ENCODE data around the gene TRUB2. TPM values are rescaled to one million over a fixed set of nuclear protein-coding genes. Genes with fewer than 3 reads are reported as not detected.

Gene TRUB2
- total RNA-seq, 1 experiment from 2014 or later, result 34.1 TPM

GRCh38 chr9:128349772-128350171 lies 27.5 kb upstream of the TRUB2 start:
- CTCF ChIA-PET, result interaction anchor here (0.6 kb wide), 1 partner anchor 13 kb away, joined by 5 read pairs; no protein-coding TSS in a partner anchor
- Mint-ChIP-seq H3K36me3 (ENCODE audit: insufficient read depth, unreplicated experiment) (peaks cover 27% of the 10 kb centered on the region), H3K4me3 (ENCODE audit: unreplicated experiment) (no peak overlapping the region), H3K27ac (ENCODE audit: unreplicated experiment) (no peak overlapping the region), H3K27me3 (ENCODE audit: insufficient read depth, unreplicated experiment) (no peaks in the 10 kb centered on the region), H3K4me1 (ENCODE audit: low read depth, unreplicated experiment) (no peaks in the 10 kb centered on the region), H3K9me3 (ENCODE audit: unreplicated experiment) (no peaks in the 10 kb centered on the region)
- H3K4me1 ChIP-seq, result no peaks in the 10 kb centered on the region
- no peaks in the 10 kb centered on the region for H3K27me3 ChIP-seq (replicated peaks; ENCODE audit: control insufficient read depth, insufficient read depth, low read length)
- no peak overlapping the region for H3K4me3 ChIP-seq (ENCODE audit: low read depth, low read length)
- DNase-seq, result no peak
- no peak for TF ChIP-seq CTCF (IDR thresholded peaks at IDR 0.05; ENCODE audit: insufficient read depth in 1 of 2, low read depth in 1 of 2, low read length in 1 of 2, severe bottlenecking in 1 of 2, unreplicated experiment in 1 of 2)
- no peaks in the 10 kb centered on the region for H3K9me3 ChIP-seq
- POLR2A ChIA-PET, result no interaction called here
- intact Hi-C loops (cut with micrococcal nuclease; ENCODE audit: unreplicated experiment), result loop anchor here (10.0 kb wide), 1 partner anchor 155 kb away; the partner anchor contains the start of gene CIZ1
- H3K36me3 ChIP-seq (ENCODE audit: control insufficient read depth, insufficient read depth, low read length), result no peaks in the 10 kb centered on the region
- no TSS peak for BruUV-seq (replicated peaks)

GRCh38 chr9:128349125-128349524 lies 26.9 kb upstream of the TRUB2 start:
- H3K36me3 ChIP-seq (ENCODE audit: control insufficient read depth, insufficient read depth, low read length), result no peaks in the 10 kb centered on the region
- TF ChIP-seq CTCF (IDR thresholded peaks at IDR 0.05; ENCODE audit: insufficient read depth in 1 of 2, low read depth in 1 of 2, low read length in 1 of 2, severe bottlenecking in 1 of 2, unreplicated experiment in 1 of 2), result no peak
- Mint-ChIP-seq H3K27me3 (ENCODE audit: insufficient read depth, unreplicated experiment) (no peaks in the 10 kb centered on the region), H3K4me3 (ENCODE audit: unreplicated experiment) (no peak overlapping the region), H3K27ac (ENCODE audit: unreplicated experiment) (no peak overlapping the region), H3K4me1 (ENCODE audit: low read depth, unreplicated experiment) (no peaks in the 10 kb centered on the region), H3K9me3 (ENCODE audit: unreplicated experiment) (no peaks in the 10 kb centered on the region), H3K36me3 (ENCODE audit: insufficient read depth, unreplicated experiment) (peaks cover 30% of the 10 kb centered on the region)
- H3K27me3 ChIP-seq (replicated peaks; ENCODE audit: control insufficient read depth, insufficient read depth, low read length), result no peaks in the 10 kb centered on the region
- no peaks in the 10 kb centered on the region for H3K4me1 ChIP-seq
- POLR2A ChIA-PET, result no interaction called here
- intact Hi-C loops (cut with micrococcal nuclease; ENCODE audit: unreplicated experiment), result loop anchor here (10.0 kb wide), 1 partner anchor 154 kb away; the partner anchor contains the start of gene CIZ1
- BruUV-seq (replicated peaks), result no TSS peak
- CTCF ChIA-PET, result no interaction called here
- no peak overlapping the region for H3K4me3 ChIP-seq (ENCODE audit: low read depth, low read length)
- no peak for DNase-seq
- no peaks in the 10 kb centered on the region for H3K9me3 ChIP-seq

GRCh38 chr9:128344931-128345605 lies 22.8 kb upstream of the TRUB2 start:
- DNase-seq, result no peak
- no peaks in the 10 kb centered on the region for H3K27me3 ChIP-seq (replicated peaks; ENCODE audit: control insufficient read depth, insufficient read depth, low read length)
- intact Hi-C loops (cut with micrococcal nuclease; ENCODE audit: unreplicated experiment), result loop anchor here (10.0 kb wide), 1 partner anchor 150 kb away; the partner anchor contains the start of gene CIZ1

More at GRCh38 chr9:128344931-128345605, 22.8 kb upstream of the TRUB2 start:
- Histone ChIP-seq H3K36me3 (ENCODE audit: control insufficient read depth, insufficient read depth, low read length) (no peaks in the 10 kb centered on the region), H3K4me1 (no peaks in the 10 kb centered on the region), H3K9me3 (no peaks in the 10 kb centered on the region), H3K4me3 (ENCODE audit: low read depth, low read length) (no peak overlapping the region)
- ChIA-PET CTCF (no interaction called here), POLR2A (no interaction called here)
- TF ChIP-seq CTCF (IDR thresholded peaks at IDR 0.05; ENCODE audit: insufficient read depth in 1 of 2, low read depth in 1 of 2, low read length in 1 of 2, severe bottlenecking in 1 of 2, unreplicated experiment in 1 of 2), result no peak
- Mint-ChIP-seq H3K27me3 (ENCODE audit: insufficient read depth, unreplicated experiment) (no peaks in the 10 kb centered on the region), H3K36me3 (ENCODE audit: insufficient read depth, unreplicated experiment) (peaks cover 25% of the 10 kb centered on the region), H3K27ac (ENCODE audit: unreplicated experiment) (no peak overlapping the region), H3K4me1 (ENCODE audit: low read depth, unreplicated experiment) (no peaks in the 10 kb centered on the region), H3K9me3 (ENCODE audit: unreplicated experiment) (no peaks in the 10 kb centered on the region), H3K4me3 (ENCODE audit: unreplicated experiment) (no peak overlapping the region)
- no TSS peak for BruUV-seq (replicated peaks)
